ENCODE results near the gene EIF3L. TPM values are rescaled to one million over a fixed set of nuclear protein-coding genes. Genes with fewer than 3 reads are reported as not detected.

EIF3L gene
- total and polyA plus RNA-seq, 2 donors (not counting 3 experiments of a cell fraction or from before 2014, with no cell fraction given) = 479 to 601 TPM

- H4K20me1 ChIP-seq (replicated peaks; ENCODE audit: control insufficient read depth, extremely low read depth, insufficient read depth, low read length) = no peaks in the 10 kb centered on the region
- peak overlapping the region; percentile 92 for H3K4me2 ChIP-seq (ENCODE audit: insufficient read depth, low read length)
- H3K27ac ChIP-seq (ENCODE audit: insufficient read depth, low read depth, low read length) = no peak overlapping the region
- no peaks in the 10 kb centered on the region for H3K36me3 ChIP-seq (ENCODE audit: control insufficient read depth in 2 of 2, extremely low read depth in 1 of 2, insufficient read depth in 2 of 2, low read length in 2 of 2)
- CTCF ChIA-PET = no interaction called here
- no peaks in the 10 kb centered on the region for H3K27me3 ChIP-seq (ENCODE audit: control insufficient read depth in 2 of 2, insufficient read depth in 2 of 2, low read length in 2 of 2)
- H3K9me1 ChIP-seq (replicated peaks; ENCODE audit: control insufficient read depth, extremely low read depth, insufficient read depth, low read length) = no peaks in the 10 kb centered on the region
- H3K4me1 ChIP-seq (ENCODE audit: control insufficient read depth, extremely low read depth, insufficient read depth, low read length) = peaks cover 29% of the 10 kb centered on the region
- intact Hi-C loops (cut with micrococcal nuclease) (no loop called here), dilution Hi-C loops (cut with MboI; ENCODE audit: extremely low pct_ligation_motif_present, low sequenced_read_pairs) (no loop called here)
- POLR2A ChIA-PET = no interaction called here
- peak overlapping the region in 2 of 3 experiments; percentile 46 to 72 for H3K4me3 ChIP-seq (replicated peaks in 1 of 3; ENCODE audit: insufficient read depth in 1 of 3, low read depth in 1 of 3, low read length in 3 of 3)
- no peak overlapping the region for H3K9ac ChIP-seq (replicated peaks; ENCODE audit: extremely low read depth, insufficient read depth, low read length)
- no peak for DNase-seq (ENCODE audit: low read depth, low spot score)
- H2AFZ ChIP-seq (ENCODE audit: low read depth, low read length) = peak overlapping the region; percentile 87
- no peaks in the 10 kb centered on the region for H3K9me3 ChIP-seq (replicated peaks; ENCODE audit: control insufficient read depth, insufficient read depth, low read length)
- BruUV-seq (replicated peaks) = no TSS peak
- H3K79me2 ChIP-seq (ENCODE audit: control insufficient read depth, insufficient read depth, low read length) = peaks cover 13% of the 10 kb centered on the region
- TF ChIP-seq POLR2A (IDR thresholded peaks at IDR 0.05; ENCODE audit: low read depth, low read length) = no peak
- no peak for TF ChIP-seq EZH2 (IDR thresholded peaks at IDR 0.05; ENCODE audit: borderline replicate concordance, low read depth, low read length, severe bottlenecking)
- TF ChIP-seq GATA2 (IDR thresholded peaks at IDR 0.05; ENCODE audit: insufficient read depth, insufficient read length, low read depth, low read length) = no peak
- no peak for TF ChIP-seq FOS (IDR thresholded peaks at IDR 0.05; ENCODE audit: borderline replicate concordance, insufficient read depth, low read length)
- no peak for TF ChIP-seq POLR2AphosphoS5 (IDR thresholded peaks at IDR 0.05; ENCODE audit: insufficient read depth, low read depth, low read length)
- TF ChIP-seq JUN (IDR thresholded peaks at IDR 0.05; ENCODE audit: borderline replicate concordance, insufficient read depth, insufficient read length, low read depth) = no peak
- no peak for TF ChIP-seq MAX (IDR thresholded peaks at IDR 0.05; ENCODE audit: insufficient read depth, insufficient read length)
- TF ChIP-seq MYC (IDR thresholded peaks at IDR 0.05; ENCODE audit: low read depth, low read length) = no peak
- no peak for TF ChIP-seq CTCF (IDR thresholded peaks at IDR 0.05; ENCODE audit: extremely low read depth in 1 of 2, insufficient read depth in 1 of 2, low read depth in 1 of 2, low read length in 2 of 2)
- FAIRE-seq = no peak
These were observed 47.3 kb upstream of the EIF3L start for GRCh38 chr22:37801946-37802309.

Data from endothelial cell of umbilical vein (primary cell).